Upper lobe of left lung (tissue), 4 donors: ENCODE data around the gene PLEKHA8.

Experiments used
- CTCF ChIP-seq, 6 experiments: fragments of 450-650 bp in 4 of 6; fragments of 200-600 bp in 2 of 6; sonication (generic) in 2 of 6; IDR thresholded peaks; one replicate each; pipeline ENCODE4 v1.5.1; 2016 to 2019; ENCODE audit warnings: antibody characterized with exemption in 6 of 6
- EP300 ChIP-seq, 4 donors: sonication (generic); formaldehyde crosslinking; IDR thresholded peaks; one replicate each; pipeline ENCODE4 v1.5.1; 2017; ENCODE audit warnings: antibody characterized with exemption in 4 of 4, control low read depth in 2 of 4

- TF ChIP-seq CTCF (IDR thresholded peaks at IDR 0.05) (no peak), EP300 (IDR thresholded peaks at IDR 0.05) (no peak)
Observed at GRCh38 chr7:30119890-30120577, 91.8 kb downstream of the PLEKHA8 start.
